ENCODE measurements around the gene RDH8. TPM values are rescaled to one million over a fixed set of nuclear protein-coding genes. Genes with fewer than 3 reads are reported as not detected.

Gene RDH8
- total RNA-seq, 1 donor from 2014 or later, result not detected

- H3K36me3 Mint-ChIP-seq (ENCODE audit: low read depth, unreplicated experiment), result peaks cover 4% of the 10 kb centered on the region
- no peak overlapping the region for H3K27ac Mint-ChIP-seq (ENCODE audit: unreplicated experiment)
- TF ChIP-seq CTCF (IDR thresholded peaks at IDR 0.05; ENCODE audit: unreplicated experiment), result no peak
- H3K4me3 Mint-ChIP-seq (ENCODE audit: unreplicated experiment), result no peak overlapping the region
- no peaks in the 10 kb centered on the region for H3K9me3 Mint-ChIP-seq (ENCODE audit: unreplicated experiment)
- no peaks in the 10 kb centered on the region for H3K4me1 Mint-ChIP-seq (ENCODE audit: unreplicated experiment)
- H3K27me3 Mint-ChIP-seq (ENCODE audit: unreplicated experiment), result peaks cover 16% of the 10 kb centered on the region
- DNase-seq (ENCODE audit: low spot score), result no peak
Measured at GRCh38 chr19:9969688-9969975, 43.7 kb upstream of the RDH8 start.

GRCh38 chr19:9970481-9970880, 42.8 kb upstream of the RDH8 start:
- H3K9me3 Mint-ChIP-seq (ENCODE audit: unreplicated experiment), result no peaks in the 10 kb centered on the region
- DNase-seq (ENCODE audit: low spot score), result no peak
- peaks cover 4% of the 10 kb centered on the region for H3K36me3 Mint-ChIP-seq (ENCODE audit: low read depth, unreplicated experiment)
- no peak for TF ChIP-seq CTCF (IDR thresholded peaks at IDR 0.05; ENCODE audit: unreplicated experiment)
- H3K27ac Mint-ChIP-seq (ENCODE audit: unreplicated experiment), result no peak overlapping the region
- peaks cover 16% of the 10 kb centered on the region for H3K27me3 Mint-ChIP-seq (ENCODE audit: unreplicated experiment)
- no peak overlapping the region for H3K4me3 Mint-ChIP-seq (ENCODE audit: unreplicated experiment)
- H3K4me1 Mint-ChIP-seq (ENCODE audit: unreplicated experiment), result no peaks in the 10 kb centered on the region

- peaks cover 4% of the 10 kb centered on the region for H3K36me3 Mint-ChIP-seq (ENCODE audit: low read depth, unreplicated experiment)
- H3K4me3 Mint-ChIP-seq (ENCODE audit: unreplicated experiment), result no peak overlapping the region
- peaks cover 11% of the 10 kb centered on the region for H3K27me3 Mint-ChIP-seq (ENCODE audit: unreplicated experiment)
- H3K4me1 Mint-ChIP-seq (ENCODE audit: unreplicated experiment), result no peaks in the 10 kb centered on the region
- no peak for TF ChIP-seq CTCF (IDR thresholded peaks at IDR 0.05; ENCODE audit: unreplicated experiment)
- no peak overlapping the region for H3K27ac Mint-ChIP-seq (ENCODE audit: unreplicated experiment)
- H3K9me3 Mint-ChIP-seq (ENCODE audit: unreplicated experiment), result no peaks in the 10 kb centered on the region
- no peak for DNase-seq (ENCODE audit: low spot score)
Measured at GRCh38 chr19:9971166-9971897, 42.0 kb upstream of the RDH8 start.

- Mint-ChIP-seq H3K27me3 (ENCODE audit: unreplicated experiment) (peaks cover 8% of the 10 kb centered on the region), H3K4me3 (ENCODE audit: unreplicated experiment) (no peak overlapping the region), H3K9me3 (ENCODE audit: unreplicated experiment) (no peaks in the 10 kb centered on the region), H3K4me1 (ENCODE audit: unreplicated experiment) (no peaks in the 10 kb centered on the region), H3K27ac (ENCODE audit: unreplicated experiment) (no peak overlapping the region), H3K36me3 (ENCODE audit: low read depth, unreplicated experiment) (peaks cover 4% of the 10 kb centered on the region)
- no peak for TF ChIP-seq CTCF (IDR thresholded peaks at IDR 0.05; ENCODE audit: unreplicated experiment)
- no peak for DNase-seq (ENCODE audit: low spot score)
Measured at GRCh38 chr19:9972103-9972502, 41.2 kb upstream of the RDH8 start.

GRCh38 chr19:9981406-9982260, 31.6 kb upstream of the RDH8 start:
- H3K36me3 Mint-ChIP-seq (ENCODE audit: low read depth, unreplicated experiment), result peaks cover 6% of the 10 kb centered on the region
- DNase-seq (ENCODE audit: low spot score), result no peak
- peaks cover 3% of the 10 kb centered on the region for H3K27me3 Mint-ChIP-seq (ENCODE audit: unreplicated experiment)
- no peak for TF ChIP-seq CTCF (IDR thresholded peaks at IDR 0.05; ENCODE audit: unreplicated experiment)
- no peak overlapping the region for H3K4me3 Mint-ChIP-seq (ENCODE audit: unreplicated experiment)
- H3K27ac Mint-ChIP-seq (ENCODE audit: unreplicated experiment), result no peak overlapping the region
- no peaks in the 10 kb centered on the region for H3K9me3 Mint-ChIP-seq (ENCODE audit: unreplicated experiment)
- no peaks in the 10 kb centered on the region for H3K4me1 Mint-ChIP-seq (ENCODE audit: unreplicated experiment)
